Activated CD4-positive, alpha-beta T cell treated with anti-CD3 and anti-CD28 coated beads, Interleukin-2, Interleukin-4, amounts not matched to agents 100 ng/mL and 50 ng/mL, durations not matched to agents 16 hours and 8 hours (primary cell): ENCODE results near the gene NLRP3.
"Not testable (repeated sequence)": the region's sequence is repeated elsewhere in the genome, so short reads cannot be mapped to it uniquely, and the experiment has no call there.

Experiments used
- DNase-seq: peaks from one replicate; pipeline ENCODE4 v3.0.0-alpha.2; 2020; ENCODE audit warnings: low spot score

NLRP3 gene

DNA sequence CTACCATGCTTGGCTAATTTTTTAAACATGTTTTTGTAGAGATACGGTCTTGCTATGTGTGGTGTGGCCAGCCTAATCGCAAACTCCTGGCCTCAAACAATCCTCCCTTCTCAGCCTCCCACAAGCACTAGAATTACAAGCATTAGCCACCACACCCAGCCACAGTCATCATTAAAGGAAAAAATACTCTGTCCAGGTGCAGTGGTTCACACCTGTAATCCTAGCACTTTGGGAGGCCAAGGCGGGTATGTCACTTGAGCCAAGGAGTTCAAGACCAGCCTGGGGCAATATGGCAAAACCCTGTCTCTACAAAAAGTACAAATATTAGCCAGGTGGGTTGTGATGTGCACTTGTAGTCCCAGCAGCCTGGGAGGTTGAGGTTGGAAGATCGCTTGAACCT lies 25.0 kb upstream of the NLRP3 start:
- DNase-seq: no peak

DNA sequence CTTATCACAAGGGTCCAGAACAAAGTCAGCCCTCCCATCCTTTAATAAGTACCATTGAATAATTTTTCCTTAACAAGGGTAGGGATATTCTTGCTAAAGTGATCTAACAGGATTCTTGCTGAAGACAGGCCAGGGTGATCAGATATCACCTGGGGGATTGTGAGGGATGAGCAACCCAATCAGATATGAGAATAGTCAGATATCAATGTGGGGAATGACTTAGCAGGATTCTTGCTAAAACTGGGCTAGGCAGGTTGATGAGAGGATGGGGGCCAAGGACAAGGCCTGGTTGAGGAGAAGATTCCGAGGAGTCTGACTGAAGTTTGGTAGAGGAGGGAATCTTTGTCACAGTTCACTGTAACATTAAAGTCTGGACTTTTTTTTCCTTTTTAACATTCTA lies 23.9 kb upstream of the NLRP3 start:
- DNase-seq: no peak

- not testable (repeated sequence) for DNase-seq
Measured at GRCh38 chr1:247395075-247395474, 20.9 kb upstream of the NLRP3 start.

DNA sequence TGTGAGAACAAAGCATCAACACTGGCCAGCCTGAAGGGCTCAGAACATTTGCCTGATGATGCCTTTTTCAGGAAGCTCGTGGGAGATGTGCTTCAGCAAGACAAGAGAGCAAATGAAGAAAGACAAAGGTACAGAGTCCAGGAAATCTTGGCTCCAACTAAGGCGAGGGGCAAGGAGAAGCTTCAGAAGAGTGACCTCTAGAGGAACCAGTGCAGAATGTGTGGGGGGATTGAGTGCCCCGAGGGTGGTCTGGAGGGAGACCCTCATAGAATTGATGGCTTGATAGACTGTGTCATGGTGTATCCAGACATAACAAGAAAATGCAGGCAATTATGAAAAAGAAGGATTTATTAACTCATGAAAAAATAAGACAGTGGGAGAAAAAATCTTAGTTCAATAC lies 15.3 kb upstream of the NLRP3 start:
- DNase-seq: no peak

DNA sequence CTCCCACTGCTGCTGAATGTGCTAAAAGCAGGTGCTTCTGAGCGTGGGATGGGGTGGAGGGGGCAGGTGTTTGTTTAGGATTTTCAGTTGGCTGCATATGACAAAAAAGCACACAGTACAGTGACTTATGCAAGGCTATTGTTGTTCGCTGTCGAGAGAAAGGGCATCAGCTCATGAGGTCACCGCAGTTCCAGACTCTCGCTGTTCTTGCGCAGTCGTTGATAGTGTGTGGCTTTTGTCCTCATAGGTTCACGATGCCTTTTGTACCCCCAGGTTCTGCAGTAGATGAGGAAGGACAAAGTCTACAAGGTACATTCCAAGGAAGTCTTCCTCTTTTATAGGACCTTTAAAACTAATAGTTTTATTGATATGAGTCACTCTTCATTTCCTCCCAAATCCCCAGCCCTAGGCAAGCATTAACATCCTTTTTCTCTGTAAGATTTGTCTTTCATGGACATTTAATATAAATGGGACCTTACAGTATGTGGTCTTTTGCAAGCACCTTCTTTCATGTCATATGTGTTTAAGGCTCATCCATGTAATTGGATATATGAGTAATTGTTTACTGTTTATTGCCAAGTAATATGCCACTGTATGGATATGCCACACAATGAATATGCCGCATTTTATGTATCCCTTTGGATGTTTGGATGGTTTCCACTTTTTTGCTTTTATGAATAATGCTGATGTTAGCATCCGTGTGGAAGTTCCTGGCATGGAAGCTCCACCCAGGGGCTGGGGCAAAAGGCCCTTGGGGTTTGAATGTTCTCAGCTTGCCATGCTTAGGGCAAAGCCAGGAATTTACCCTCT lies 14.5 kb upstream of the NLRP3 start:
- no peak for DNase-seq

DNA sequence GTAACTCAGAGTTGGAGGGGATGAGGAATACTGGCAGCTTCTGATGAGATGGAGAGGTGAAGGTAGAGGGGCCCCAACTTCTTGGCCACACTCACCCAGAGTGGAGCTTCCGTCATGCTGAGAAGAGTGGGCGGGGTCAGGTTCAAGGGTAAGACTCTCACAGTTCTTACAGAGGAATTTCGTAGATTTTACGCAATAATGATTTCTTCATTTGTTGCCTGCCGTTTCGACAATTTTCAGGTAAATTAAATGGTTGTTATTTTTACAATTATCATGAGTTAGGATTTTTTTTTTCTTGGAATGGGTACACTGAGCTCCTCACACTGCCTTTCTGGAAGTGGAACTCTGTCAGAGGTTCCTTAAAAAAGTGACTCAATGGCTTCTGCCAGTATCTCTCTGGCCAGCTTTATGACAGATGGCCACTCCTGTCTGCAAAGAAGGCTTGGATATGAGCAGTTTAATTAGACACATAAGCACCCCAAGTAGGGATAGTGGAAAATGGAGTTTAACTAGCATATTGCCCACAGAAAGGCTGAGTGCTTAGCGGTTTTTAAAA lies 13.8 kb upstream of the NLRP3 start:
- no peak for DNase-seq

DNA sequence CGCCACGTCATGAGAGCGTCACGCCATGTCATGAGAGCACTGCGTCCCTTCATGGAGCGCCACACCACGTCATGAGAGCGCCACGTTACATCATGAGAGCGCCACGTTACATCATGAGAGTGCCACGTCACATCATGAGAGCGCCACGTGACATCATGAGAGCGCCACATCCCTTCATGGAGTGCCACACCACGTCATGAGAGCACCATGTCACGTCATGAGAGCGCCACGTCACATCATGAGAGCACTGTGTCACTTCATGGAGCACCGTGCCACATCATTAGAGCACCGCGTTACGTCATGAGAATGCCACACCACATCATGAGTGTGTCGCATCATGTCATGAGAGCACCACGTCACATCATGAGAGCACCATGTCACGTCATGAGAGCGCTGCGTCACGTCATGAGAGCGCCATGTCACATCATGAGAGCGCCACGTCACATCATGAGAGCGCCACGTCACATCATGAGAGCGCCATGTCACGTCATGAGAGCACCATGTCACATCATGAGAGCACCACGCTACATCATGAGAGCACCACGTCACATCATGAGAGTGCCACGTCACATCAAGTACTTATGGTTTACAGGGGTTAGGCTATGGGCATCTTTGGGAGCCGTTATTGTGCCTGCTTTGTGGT lies 9.8 kb upstream of the NLRP3 start:
- no peak for DNase-seq

GRCh38 chr1:247407180-247407616 lies 8.8 kb upstream of the NLRP3 start:
- peak; percentile 80 for DNase-seq

DNA sequence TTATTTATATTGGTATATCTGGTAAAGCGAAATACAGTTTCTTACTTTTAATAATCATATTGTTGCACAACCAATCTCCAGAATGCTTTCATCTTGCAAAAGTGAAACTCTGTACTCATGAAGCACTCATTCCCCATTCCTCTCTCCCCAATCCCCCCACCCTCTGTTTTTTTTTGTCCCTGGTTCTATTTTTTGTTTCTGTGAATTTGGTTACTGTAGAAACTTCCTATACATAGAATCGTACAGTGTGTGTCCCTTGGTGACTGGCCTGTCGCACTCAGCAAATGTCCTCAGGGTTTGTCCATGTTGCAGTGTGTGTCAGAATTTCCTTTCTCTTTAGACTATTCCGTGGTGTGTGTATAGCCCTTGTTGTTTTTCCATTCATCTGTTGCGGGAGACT lies 7.9 kb upstream of the NLRP3 start:
- DNase-seq: no peak

DNA sequence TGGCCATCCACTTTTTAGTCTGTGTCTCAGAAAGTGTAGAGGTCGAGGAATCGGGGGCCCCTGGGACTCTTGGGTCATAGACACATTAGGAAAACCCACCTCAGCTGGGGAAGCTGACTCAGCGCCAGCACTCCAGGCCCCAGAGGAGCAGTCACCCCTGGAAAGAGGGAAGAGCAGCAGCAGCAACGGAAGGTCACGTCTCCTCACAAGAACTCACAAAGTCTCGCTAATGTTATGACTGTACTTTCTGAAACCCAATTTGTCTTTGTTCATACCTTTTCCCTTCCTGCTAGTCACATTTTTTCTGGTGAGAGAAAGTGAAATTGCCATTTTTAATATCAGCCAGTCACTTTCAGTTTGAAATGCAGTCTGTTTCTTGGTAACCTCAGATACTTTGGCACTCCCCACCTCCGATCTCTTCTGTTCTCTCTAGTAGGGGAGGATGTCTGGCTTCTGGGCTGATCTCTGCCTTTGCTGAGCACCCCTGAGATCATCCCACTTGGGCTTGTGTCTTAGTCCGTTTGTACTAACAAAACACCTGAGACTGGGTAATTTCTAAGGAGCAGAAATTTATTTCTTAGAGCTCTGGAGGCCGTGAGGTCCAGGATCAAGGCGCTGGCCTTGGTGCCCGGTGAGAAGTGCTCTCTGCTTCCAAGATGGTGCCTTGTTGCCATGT lies 6.0 kb upstream of the NLRP3 start:
- DNase-seq: peak; percentile 86

GRCh38 chr1:247411621-247412327 lies 4.2 kb upstream of the NLRP3 start:
- no peak for DNase-seq

DNA sequence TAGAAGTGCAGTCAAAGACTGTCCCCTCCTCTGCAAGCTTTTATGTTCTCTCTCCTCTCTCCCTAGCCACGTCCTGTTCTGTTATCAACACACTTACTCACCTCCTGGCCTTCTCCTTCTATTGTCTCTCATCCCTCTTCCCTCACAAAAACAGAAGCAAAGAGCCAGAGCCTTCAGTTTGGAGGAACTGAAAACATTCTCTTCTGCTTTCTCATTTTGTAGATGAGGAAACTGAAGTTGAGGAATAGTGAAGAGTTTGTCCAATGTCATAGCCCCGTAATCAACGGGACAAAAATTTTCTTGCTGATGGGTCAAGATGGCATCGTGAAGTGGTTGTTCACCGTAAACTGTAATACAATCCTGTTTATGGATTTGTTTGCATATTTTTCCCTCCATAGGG lies 1.9 kb downstream of the NLRP3 start:
- DNase-seq: no peak

GRCh38 chr1:247419336-247419735 lies 3.4 kb downstream of the NLRP3 start:
- no peak for DNase-seq

DNA sequence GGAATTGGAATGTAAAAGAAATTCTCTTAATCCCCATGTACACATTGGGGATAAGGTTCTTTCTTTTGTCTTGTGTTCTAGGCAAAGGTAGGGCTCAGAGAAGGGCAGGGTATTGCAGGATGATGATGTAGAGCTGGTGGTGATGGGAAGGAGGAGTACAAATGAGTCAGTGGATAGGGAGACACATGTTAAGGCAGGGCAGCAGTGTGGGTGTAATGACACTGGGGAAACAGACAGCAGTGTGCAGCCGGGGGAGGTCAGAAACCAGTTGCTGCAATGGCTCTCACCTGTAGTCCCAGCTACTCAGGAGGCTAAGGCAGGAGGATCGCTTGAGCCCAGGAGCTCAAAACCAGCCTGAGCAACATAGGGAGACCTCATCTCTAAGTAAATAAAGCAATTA lies 5.1 kb downstream of the NLRP3 start:
- no peak for DNase-seq

GRCh38 chr1:247429496-247429895 lies 13.5 kb downstream of the NLRP3 start:
- DNase-seq: no peak

GRCh38 chr1:247430434-247430833 lies 14.5 kb downstream of the NLRP3 start:
- DNase-seq: no peak

- DNase-seq: no peak
Measured at GRCh38 chr1:247431643-247432042, 15.7 kb downstream of the NLRP3 start.

DNA sequence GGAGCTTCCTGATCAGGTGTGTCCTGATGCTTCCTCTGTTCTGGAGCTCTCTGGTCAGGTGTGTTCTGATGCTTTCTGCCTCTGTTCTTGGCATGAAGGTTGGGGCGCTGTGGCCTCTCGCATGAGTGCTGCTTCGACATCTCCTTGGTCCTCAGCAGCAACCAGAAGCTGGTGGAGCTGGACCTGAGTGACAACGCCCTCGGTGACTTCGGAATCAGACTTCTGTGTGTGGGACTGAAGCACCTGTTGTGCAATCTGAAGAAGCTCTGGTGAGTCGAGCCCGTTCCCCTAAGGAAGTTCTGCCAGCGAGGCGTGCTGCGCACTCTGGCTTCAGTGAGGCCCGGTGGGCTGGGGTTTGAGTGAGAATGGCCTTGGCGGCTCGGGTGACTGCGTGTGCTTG lies 18.0 kb downstream of the NLRP3 start:
- DNase-seq: no peak

DNA sequence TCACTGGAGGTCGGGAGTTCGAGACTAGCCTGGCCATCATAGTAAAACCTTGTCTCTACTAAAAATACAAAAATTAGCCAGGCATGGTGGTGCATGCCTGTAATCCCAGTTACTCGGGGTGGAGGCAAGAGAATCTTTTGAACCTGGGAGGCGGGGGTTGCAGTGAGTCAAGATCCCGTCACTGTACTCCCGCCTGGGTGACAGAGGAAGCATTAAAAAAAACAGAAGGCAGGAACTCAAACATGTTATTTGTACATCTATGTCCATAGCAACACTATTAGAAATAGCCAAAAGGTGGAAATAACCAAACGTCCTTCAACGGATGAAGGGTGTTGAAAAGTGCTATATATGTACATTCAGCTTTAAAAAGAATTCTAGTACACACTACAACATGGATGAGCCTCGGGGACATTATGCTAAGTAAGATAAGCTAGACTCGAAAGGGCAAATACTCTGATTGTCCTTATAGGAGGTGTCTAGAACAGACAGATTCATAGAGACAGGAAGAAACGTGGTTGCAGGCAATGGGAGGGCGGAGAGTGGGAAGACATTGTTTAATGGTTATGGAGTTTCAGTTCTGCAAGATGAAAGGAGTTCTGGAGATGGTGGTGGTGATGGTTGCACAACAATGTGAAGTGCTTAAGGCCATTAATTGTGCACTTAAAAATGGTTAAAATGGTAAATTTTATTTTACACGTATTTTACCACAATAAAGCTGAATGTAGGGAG lies 19.2 kb downstream of the NLRP3 start:
- no peak for DNase-seq

GRCh38 chr1:247435759-247436147 lies 19.8 kb downstream of the NLRP3 start:
- no peak for DNase-seq
